ENCODE data around the gene APOBEC3A.

DNA sequence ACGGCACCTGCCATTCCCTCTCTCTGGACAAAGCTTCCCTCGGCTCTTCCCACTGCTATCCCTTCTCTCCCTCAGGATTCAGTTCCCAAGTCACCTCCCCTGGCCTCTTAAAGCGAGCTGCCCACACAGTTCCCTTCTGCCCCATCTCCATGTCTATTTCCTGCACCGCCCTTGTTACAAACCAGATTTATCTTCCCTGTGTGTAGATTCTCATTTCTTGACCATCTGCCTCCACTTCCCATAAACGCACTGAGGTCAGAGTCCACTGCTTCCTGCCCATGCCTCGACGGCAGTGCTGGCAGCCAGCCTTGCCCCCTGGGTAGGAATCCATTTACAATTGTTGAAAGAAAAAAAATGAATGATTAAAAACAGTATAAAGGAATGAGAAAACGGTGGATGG, 13.1 kb downstream of the APOBEC3A start:
- TF ChIP-seq, protein P1, sequence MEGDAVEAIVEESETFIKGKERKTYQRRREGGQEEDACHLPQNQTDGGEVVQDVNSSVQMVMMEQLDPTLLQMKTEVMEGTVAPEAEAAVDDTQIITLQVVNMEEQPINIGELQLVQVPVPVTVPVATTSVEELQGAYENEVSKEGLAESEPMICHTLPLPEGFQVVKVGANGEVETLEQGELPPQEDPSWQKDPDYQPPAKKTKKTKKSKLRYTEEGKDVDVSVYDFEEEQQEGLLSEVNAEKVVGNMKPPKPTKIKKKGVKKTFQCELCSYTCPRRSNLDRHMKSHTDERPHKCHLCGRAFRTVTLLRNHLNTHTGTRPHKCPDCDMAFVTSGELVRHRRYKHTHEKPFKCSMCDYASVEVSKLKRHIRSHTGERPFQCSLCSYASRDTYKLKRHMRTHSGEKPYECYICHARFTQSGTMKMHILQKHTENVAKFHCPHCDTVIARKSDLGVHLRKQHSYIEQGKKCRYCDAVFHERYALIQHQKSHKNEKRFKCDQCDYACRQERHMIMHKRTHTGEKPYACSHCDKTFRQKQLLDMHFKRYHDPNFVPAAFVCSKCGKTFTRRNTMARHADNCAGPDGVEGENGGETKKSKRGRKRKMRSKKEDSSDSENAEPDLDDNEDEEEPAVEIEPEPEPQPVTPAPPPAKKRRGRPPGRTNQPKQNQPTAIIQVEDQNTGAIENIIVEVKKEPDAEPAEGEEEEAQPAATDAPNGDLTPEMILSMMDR (IDR thresholded peaks at IDR 0.05; ENCODE audit: control extremely low read depth in 1 of 3, insufficient read depth in 1 of 3, low read depth in 1 of 3, low read length in 3 of 3) = no peak
- TF ChIP-seq SIRT6 (IDR thresholded peaks at IDR 0.05; ENCODE audit: low read length) (no peak), MAFK (IDR thresholded peaks at IDR 0.05; ENCODE audit: low read depth, low read length) (no peak), JUND (IDR thresholded peaks at IDR 0.05; ENCODE audit: low read length) (no peak), EGR1 (IDR thresholded peaks at IDR 0.05; ENCODE audit: borderline replicate concordance, low read depth, low read length) (no peak), SIX5 (IDR thresholded peaks at IDR 0.05; ENCODE audit: low read depth, low read length) (no peak), POLR2A (IDR thresholded peaks at IDR 0.05; ENCODE audit: control extremely low read depth in 1 of 2, low read depth in 2 of 2, low read length in 2 of 2) (no peak), GABPA (IDR thresholded peaks at IDR 0.05; ENCODE audit: borderline replicate concordance, insufficient read depth, low read length) (no peak), TEAD4 (IDR thresholded peaks at IDR 0.05; ENCODE audit: low read depth, low read length) (no peak)
- TF ChIP-seq, protein P2, sequence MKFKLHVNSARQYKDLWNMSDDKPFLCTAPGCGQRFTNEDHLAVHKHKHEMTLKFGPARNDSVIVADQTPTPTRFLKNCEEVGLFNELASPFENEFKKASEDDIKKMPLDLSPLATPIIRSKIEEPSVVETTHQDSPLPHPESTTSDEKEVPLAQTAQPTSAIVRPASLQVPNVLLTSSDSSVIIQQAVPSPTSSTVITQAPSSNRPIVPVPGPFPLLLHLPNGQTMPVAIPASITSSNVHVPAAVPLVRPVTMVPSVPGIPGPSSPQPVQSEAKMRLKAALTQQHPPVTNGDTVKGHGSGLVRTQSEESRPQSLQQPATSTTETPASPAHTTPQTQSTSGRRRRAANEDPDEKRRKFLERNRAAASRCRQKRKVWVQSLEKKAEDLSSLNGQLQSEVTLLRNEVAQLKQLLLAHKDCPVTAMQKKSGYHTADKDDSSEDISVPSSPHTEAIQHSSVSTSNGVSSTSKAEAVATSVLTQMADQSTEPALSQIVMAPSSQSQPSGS (IDR thresholded peaks at IDR 0.05; ENCODE audit: low read length) = no peak
